GM23338 (cell line): ENCODE data around the gene KEL.

ENCODE experiments used
- CREB1 ChIP-seq: fragments of 250-450 bp; sonication (Bioruptor Pico); IDR thresholded peaks from 2 replicates; pipeline ENCODE4 v1.5.0; 2020; ENCODE audit warnings: low read depth, mild to moderate bottlenecking, moderate library complexity
- ETS1 ChIP-seq: IDR thresholded peaks from 2 replicates; pipeline ENCODE4 v1.6.1; 2016; ENCODE audit warnings: antibody characterized with exemption
- EZH2 ChIP-seq: fragments of 200-600 bp; sonication (generic); IDR thresholded peaks from one replicate; pipeline ENCODE4 v1.8.0; 2017; ENCODE audit warnings: antibody characterized with exemption, mild to moderate bottlenecking, low read depth; ENCODE audit not compliant: unreplicated experiment
- EZH2phosphoT487 ChIP-seq: fragments of 200-600 bp; sonication (generic); IDR thresholded peaks from one replicate; pipeline ENCODE4 v1.8.1; 2018; ENCODE audit warnings: antibody characterized with exemption; ENCODE audit not compliant: unreplicated experiment
- JUNB ChIP-seq: IDR thresholded peaks from one replicate; pipeline ENCODE4 v1.6.1; 2016; ENCODE audit warnings: antibody characterized with exemption; ENCODE audit not compliant: unreplicated experiment
- NANOG ChIP-seq: IDR thresholded peaks from 2 replicates; pipeline ENCODE4 v1.6.1; 2016; ENCODE audit warnings: antibody characterized with exemption, borderline replicate concordance
- POLR2AphosphoS5 ChIP-seq: IDR thresholded peaks from 2 replicates; pipeline ENCODE4 v1.6.1; 2016; ENCODE audit warnings: antibody characterized with exemption, low read depth
- STAT1 ChIP-seq: IDR thresholded peaks from one replicate; pipeline ENCODE4 v1.6.1; 2016; ENCODE audit warnings: antibody characterized with exemption; ENCODE audit not compliant: unreplicated experiment
- TF ChIP-seq, protein P1 (sequence below), 2 experiments: fragments of 200-600 bp in 1 of 2; sonication (generic) in 1 of 2; conservative IDR thresholded peaks; 2 replicates each; pipeline versions ENCODE4 v1.5.1 to v1.6.1; 2016 to 2017; ENCODE audit warnings: antibody characterized with exemption in 2 of 2, low read depth in 2 of 2, mild to moderate bottlenecking in 2 of 2, moderate library complexity in 1 of 2
- TF ChIP-seq, protein P2 (sequence below): IDR thresholded peaks from one replicate; pipeline ENCODE4 v1.6.1; 2018; ENCODE audit warnings: antibody characterized with exemption; ENCODE audit not compliant: unreplicated experiment

DNA sequence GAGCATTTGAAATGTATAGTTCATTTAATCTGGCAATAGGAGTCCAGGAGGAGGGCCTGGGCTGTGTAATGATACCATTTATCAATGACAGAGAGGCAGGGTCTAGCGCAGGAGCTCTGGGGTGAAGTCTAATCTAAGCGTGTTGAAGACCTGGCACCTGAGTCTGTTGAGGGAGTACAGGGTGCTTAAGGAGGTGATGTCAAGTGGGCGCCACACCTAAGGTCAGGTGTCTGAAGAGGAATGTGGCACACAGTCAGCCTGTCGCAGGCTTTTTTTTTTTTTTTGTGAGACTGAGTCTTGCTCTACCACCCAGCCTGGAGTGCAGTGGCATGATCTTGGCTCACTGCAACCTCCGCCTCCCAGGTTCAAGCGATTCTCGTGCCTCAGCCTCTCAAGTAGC is 20.6 kb downstream of the KEL start:
- TF ChIP-seq, protein P1, sequence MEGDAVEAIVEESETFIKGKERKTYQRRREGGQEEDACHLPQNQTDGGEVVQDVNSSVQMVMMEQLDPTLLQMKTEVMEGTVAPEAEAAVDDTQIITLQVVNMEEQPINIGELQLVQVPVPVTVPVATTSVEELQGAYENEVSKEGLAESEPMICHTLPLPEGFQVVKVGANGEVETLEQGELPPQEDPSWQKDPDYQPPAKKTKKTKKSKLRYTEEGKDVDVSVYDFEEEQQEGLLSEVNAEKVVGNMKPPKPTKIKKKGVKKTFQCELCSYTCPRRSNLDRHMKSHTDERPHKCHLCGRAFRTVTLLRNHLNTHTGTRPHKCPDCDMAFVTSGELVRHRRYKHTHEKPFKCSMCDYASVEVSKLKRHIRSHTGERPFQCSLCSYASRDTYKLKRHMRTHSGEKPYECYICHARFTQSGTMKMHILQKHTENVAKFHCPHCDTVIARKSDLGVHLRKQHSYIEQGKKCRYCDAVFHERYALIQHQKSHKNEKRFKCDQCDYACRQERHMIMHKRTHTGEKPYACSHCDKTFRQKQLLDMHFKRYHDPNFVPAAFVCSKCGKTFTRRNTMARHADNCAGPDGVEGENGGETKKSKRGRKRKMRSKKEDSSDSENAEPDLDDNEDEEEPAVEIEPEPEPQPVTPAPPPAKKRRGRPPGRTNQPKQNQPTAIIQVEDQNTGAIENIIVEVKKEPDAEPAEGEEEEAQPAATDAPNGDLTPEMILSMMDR (conservative IDR thresholded peaks at IDR 0.05; ENCODE audit: low read depth in 2 of 2): no peak
- TF ChIP-seq EZH2: no peak
- TF ChIP-seq CREB1 (CRISPR knock-in tag): no peak
- no peak for TF ChIP-seq POLR2AphosphoS5
- TF ChIP-seq, protein P2, sequence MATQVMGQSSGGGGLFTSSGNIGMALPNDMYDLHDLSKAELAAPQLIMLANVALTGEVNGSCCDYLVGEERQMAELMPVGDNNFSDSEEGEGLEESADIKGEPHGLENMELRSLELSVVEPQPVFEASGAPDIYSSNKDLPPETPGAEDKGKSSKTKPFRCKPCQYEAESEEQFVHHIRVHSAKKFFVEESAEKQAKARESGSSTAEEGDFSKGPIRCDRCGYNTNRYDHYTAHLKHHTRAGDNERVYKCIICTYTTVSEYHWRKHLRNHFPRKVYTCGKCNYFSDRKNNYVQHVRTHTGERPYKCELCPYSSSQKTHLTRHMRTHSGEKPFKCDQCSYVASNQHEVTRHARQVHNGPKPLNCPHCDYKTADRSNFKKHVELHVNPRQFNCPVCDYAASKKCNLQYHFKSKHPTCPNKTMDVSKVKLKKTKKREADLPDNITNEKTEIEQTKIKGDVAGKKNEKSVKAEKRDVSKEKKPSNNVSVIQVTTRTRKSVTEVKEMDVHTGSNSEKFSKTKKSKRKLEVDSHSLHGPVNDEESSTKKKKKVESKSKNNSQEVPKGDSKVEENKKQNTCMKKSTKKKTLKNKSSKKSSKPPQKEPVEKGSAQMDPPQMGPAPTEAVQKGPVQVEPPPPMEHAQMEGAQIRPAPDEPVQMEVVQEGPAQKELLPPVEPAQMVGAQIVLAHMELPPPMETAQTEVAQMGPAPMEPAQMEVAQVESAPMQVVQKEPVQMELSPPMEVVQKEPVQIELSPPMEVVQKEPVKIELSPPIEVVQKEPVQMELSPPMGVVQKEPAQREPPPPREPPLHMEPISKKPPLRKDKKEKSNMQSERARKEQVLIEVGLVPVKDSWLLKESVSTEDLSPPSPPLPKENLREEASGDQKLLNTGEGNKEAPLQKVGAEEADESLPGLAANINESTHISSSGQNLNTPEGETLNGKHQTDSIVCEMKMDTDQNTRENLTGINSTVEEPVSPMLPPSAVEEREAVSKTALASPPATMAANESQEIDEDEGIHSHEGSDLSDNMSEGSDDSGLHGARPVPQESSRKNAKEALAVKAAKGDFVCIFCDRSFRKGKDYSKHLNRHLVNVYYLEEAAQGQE: no peak
- no peak for TF ChIP-seq EZH2phosphoT487
- no peak for TF ChIP-seq STAT1
- TF ChIP-seq JUNB: no peak
- no peak for TF ChIP-seq ETS1
- no peak for TF ChIP-seq NANOG
